Caco-2 (cell line): Measurements from ENCODE around the gene AP2B1. TPM values are rescaled to one million over a fixed set of nuclear protein-coding genes. Genes with fewer than 3 reads are reported as not detected.

Source experiments
- BruUV-seq: library from RNA; stranded (reverse); fragments of 400-500 nt; replicated peaks from 2 replicates; lab custom pipeline; 2021; lab: Mats Ljungman, UMichigan
- CTCF ChIA-PET: fragments of 300-600 bp; sonication (Branson Sonifier 250); formaldehyde crosslinking; loops from one replicate; lab custom pipeline; 2022; ENCODE audit warnings: antibody characterized with exemption; lab: Charles Lee
- POLR2A ChIA-PET: fragments of 300-600 bp; sonication (Branson Sonifier 250); formaldehyde crosslinking; loops from one replicate; lab custom pipeline; 2022; ENCODE audit warnings: antibody characterized with exemption; lab: Charles Lee
- DNase-seq, 2 experiments: peaks; one replicate each; pipeline versions ENCODE4 v3.0.0 to v3.0.0-alpha.2; 2020 to 2022
- H3K27me3 ChIP-seq: replicated peaks from 2 replicates; pipeline ENCODE4 v1.6.0; 2011; ENCODE audit warnings: low read length; ENCODE audit not compliant: control insufficient read depth, insufficient read depth
- H3K36me3 ChIP-seq: 2 replicates; pipeline ENCODE4 v1.5.1; 2011; ENCODE audit warnings: low read length; ENCODE audit not compliant: control insufficient read depth, insufficient read depth
- H3K4me1 ChIP-seq: fragments of 250-450 bp; sonication (Bioruptor Pico); 2 replicates; pipeline ENCODE4 v1.5.1; 2020; ENCODE audit warnings: mild to moderate bottlenecking
- H3K4me3 ChIP-seq: 2 replicates; pipeline ENCODE4 v1.5.1; 2011; ENCODE audit warnings: low read depth, mild to moderate bottlenecking, control low read depth, low read length
- H3K9me3 ChIP-seq: fragments of 250-450 bp; sonication (Bioruptor Pico); 2 replicates; pipeline ENCODE4 v1.5.1; 2020; ENCODE audit warnings: mild to moderate bottlenecking, moderate library complexity
- H3K27ac Mint-ChIP-seq: one replicate; pipeline ENCODE4 v1.8.0; 2022; ENCODE audit warnings: mixed read lengths; ENCODE audit not compliant: unreplicated experiment
- H3K27me3 Mint-ChIP-seq: one replicate; pipeline ENCODE4 v1.8.0; 2022; ENCODE audit warnings: mixed read lengths; ENCODE audit not compliant: insufficient read depth, unreplicated experiment
- H3K36me3 Mint-ChIP-seq: one replicate; pipeline ENCODE4 v1.8.0; 2022; ENCODE audit warnings: mild to moderate bottlenecking, mixed read lengths; ENCODE audit not compliant: insufficient read depth, unreplicated experiment
- H3K4me1 Mint-ChIP-seq: one replicate; pipeline ENCODE4 v1.8.0; 2022; ENCODE audit warnings: low read depth, mixed read lengths; ENCODE audit not compliant: unreplicated experiment
- H3K4me3 Mint-ChIP-seq: one replicate; pipeline ENCODE4 v1.8.0; 2022; ENCODE audit warnings: mild to moderate bottlenecking, moderate library complexity, mixed read lengths; ENCODE audit not compliant: unreplicated experiment
- H3K9me3 Mint-ChIP-seq: one replicate; pipeline ENCODE4 v1.8.0; 2022; ENCODE audit warnings: mixed read lengths; ENCODE audit not compliant: unreplicated experiment
- CTCF ChIP-seq, 2 experiments: fragments of 200-600 bp in 1 of 2; IDR thresholded peaks; 1 replicate in 1 of 2; 2 replicates in 1 of 2; pipeline versions ENCODE4 v1.5.1 to v1.8.0; 2011 to 2022; ENCODE audit warnings: antibody characterized with exemption in 1 of 2, control low read depth in 1 of 2, inconsistent platforms in 1 of 2, low read depth in 1 of 2, low read length in 1 of 2, mild to moderate bottlenecking in 1 of 2, moderate library complexity in 1 of 2; ENCODE audit not compliant: insufficient read depth in 1 of 2, severe bottlenecking in 1 of 2, unreplicated experiment in 1 of 2
- intact Hi-C: fragments of 100-400 bp; cut with micrococcal nuclease; formaldehyde crosslinking; loops from one replicate; pipeline ENCODE4 v1.10.0; 2022; ENCODE audit not compliant: unreplicated experiment
- total RNA-seq: library from RNA; stranded (reverse); gene quantifications from 2 replicates; pipeline ENCODE4 v1.2.3, GENCODE V29; 2022

AP2B1 gene
- total RNA-seq, 1 experiment from 2014 or later, result 228 TPM

DNA sequence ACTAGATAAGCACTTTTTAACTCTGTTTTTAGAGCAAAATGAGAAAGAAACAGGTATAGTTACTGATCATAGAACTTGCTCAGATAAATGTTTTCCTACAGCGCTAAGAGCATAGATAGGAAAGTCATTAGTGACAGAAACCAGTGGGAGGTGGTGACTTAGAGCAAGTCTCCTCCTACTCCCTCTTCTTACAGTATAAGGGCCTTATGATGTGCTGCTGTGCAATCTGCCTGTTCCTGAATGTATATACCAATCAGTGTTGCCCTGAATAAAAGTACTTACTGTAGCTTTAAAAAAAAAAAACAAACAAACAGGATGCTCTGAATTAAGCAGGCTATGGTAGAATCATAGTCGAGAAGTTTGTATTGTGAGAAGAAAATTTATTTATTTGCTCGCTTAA lies 121.0 kb downstream of the AP2B1 start:
- no peaks in the 10 kb centered on the region for H3K27me3 Mint-ChIP-seq
- DNase-seq, result no peak
- H3K4me3 ChIP-seq, result no peak overlapping the region
- no TSS peak for BruUV-seq
- ChIA-PET POLR2A (no interaction called here), CTCF (interaction anchor here (1.0 kb wide), 1 partner anchor 56 kb away, joined by 4 read pairs; no protein-coding TSS in a partner anchor)
- H3K36me3 Mint-ChIP-seq, result peaks cover 57% of the 10 kb centered on the region
- no peak for TF ChIP-seq CTCF (IDR thresholded peaks at IDR 0.05; ENCODE audit: insufficient read depth in 1 of 2, low read depth in 1 of 2, low read length in 1 of 2, severe bottlenecking in 1 of 2, unreplicated experiment in 1 of 2)
- H3K36me3 ChIP-seq, result peaks cover 1% of the 10 kb centered on the region; the same call in 1 of the 2 replicates
- H3K27ac Mint-ChIP-seq, result no peak overlapping the region
- H3K4me1 ChIP-seq, result no peaks in the 10 kb centered on the region
- H3K4me3 Mint-ChIP-seq, result no peak overlapping the region
- no peaks in the 10 kb centered on the region for H3K9me3 Mint-ChIP-seq
- H3K27me3 ChIP-seq, result no peaks in the 10 kb centered on the region
- no peaks in the 10 kb centered on the region for H3K9me3 ChIP-seq
- no peaks in the 10 kb centered on the region for H3K4me1 Mint-ChIP-seq
- intact Hi-C loops, result no loop called here

DNA sequence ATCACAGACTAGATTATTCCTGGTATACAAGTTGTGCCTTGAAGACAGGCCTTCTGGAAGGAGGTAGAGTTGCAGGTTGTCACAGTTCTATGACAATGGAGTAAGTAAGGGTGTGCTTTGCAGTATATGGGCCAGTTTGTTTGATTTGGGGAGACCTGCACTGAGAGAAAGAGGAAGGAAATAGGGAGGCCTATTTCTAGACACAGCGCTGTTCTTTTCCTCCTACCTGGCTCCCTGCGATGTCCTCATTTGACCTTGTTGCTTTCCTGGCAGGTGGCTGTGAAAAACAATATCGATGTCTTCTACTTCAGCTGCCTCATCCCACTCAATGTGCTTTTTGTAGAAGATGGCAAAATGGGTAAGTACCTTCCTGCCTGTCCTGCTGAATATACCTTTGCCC lies 121.8 kb downstream of the AP2B1 start:
- Histone ChIP-seq H3K27me3 (no peaks in the 10 kb centered on the region), H3K4me1 (no peaks in the 10 kb centered on the region), H3K9me3 (no peaks in the 10 kb centered on the region), H3K36me3 (peaks cover 1% of the 10 kb centered on the region; the same call in 1 of the 2 replicates), H3K4me3 (no peak overlapping the region)
- H3K4me1 Mint-ChIP-seq, result no peaks in the 10 kb centered on the region
- H3K27ac Mint-ChIP-seq, result no peak overlapping the region
- no TSS peak for BruUV-seq
- no peak for TF ChIP-seq CTCF (IDR thresholded peaks at IDR 0.05; ENCODE audit: insufficient read depth in 1 of 2, low read depth in 1 of 2, low read length in 1 of 2, severe bottlenecking in 1 of 2, unreplicated experiment in 1 of 2)
- peaks cover 57% of the 10 kb centered on the region for H3K36me3 Mint-ChIP-seq
- ChIA-PET POLR2A (no interaction called here), CTCF (interaction anchor here (1.0 kb wide), 1 partner anchor 55 kb away, joined by 4 read pairs; no protein-coding TSS in a partner anchor)
- H3K4me3 Mint-ChIP-seq, result no peak overlapping the region
- no peaks in the 10 kb centered on the region for H3K27me3 Mint-ChIP-seq
- intact Hi-C loops, result no loop called here
- DNase-seq, result no peak
- H3K9me3 Mint-ChIP-seq, result no peaks in the 10 kb centered on the region

- Histone ChIP-seq H3K9me3 (no peaks in the 10 kb centered on the region), H3K36me3 (peaks cover 1% of the 10 kb centered on the region; the same call in 1 of the 2 replicates), H3K27me3 (no peaks in the 10 kb centered on the region), H3K4me1 (no peaks in the 10 kb centered on the region), H3K4me3 (no peak overlapping the region)
- H3K4me1 Mint-ChIP-seq, result no peaks in the 10 kb centered on the region
- POLR2A ChIA-PET, result no interaction called here
- peaks cover 54% of the 10 kb centered on the region for H3K36me3 Mint-ChIP-seq
- no TSS peak for BruUV-seq
- H3K27ac Mint-ChIP-seq, result no peak overlapping the region
- CTCF ChIA-PET, result no interaction called here
- intact Hi-C loops, result no loop called here
- no peak for DNase-seq
- no peaks in the 10 kb centered on the region for H3K9me3 Mint-ChIP-seq
- H3K4me3 Mint-ChIP-seq, result no peak overlapping the region
- no peak for TF ChIP-seq CTCF (IDR thresholded peaks at IDR 0.05; ENCODE audit: insufficient read depth in 1 of 2, low read depth in 1 of 2, low read length in 1 of 2, severe bottlenecking in 1 of 2, unreplicated experiment in 1 of 2)
- no peaks in the 10 kb centered on the region for H3K27me3 Mint-ChIP-seq
These were observed 122.8 kb downstream of the AP2B1 start for GRCh38 chr17:35709874-35710273.
